NCI-H460 (cell line): ENCODE results near the gene FLNA. TPM values are rescaled to one million over a fixed set of nuclear protein-coding genes. Genes with fewer than 3 reads are reported as not detected.
"Not testable (repeated sequence)": the region's sequence is repeated elsewhere in the genome, so short reads cannot be mapped to it uniquely, and the experiment has no call there.

Source experiments
- DNase-seq: peaks from one replicate; pipeline ENCODE4 v3.0.0-alpha.2; 2016; ENCODE audit warnings: low read depth; ENCODE audit errors: extremely low read depth
- total RNA-seq: library from RNA; depleted of rRNA; stranded (reverse); fragments of >200 nt; shearing (Covaris generic); gene quantifications from 2 replicates; pipeline ENCODE4 v1.2.3, GENCODE V29; 2014

The FLNA gene
- total RNA-seq, 1 experiment from 2014 or later = 901 TPM

- DNase-seq = not testable (repeated sequence)
These were observed 31.4 kb downstream of the FLNA start for GRCh38 chrX:154343063-154343462.

DNA sequence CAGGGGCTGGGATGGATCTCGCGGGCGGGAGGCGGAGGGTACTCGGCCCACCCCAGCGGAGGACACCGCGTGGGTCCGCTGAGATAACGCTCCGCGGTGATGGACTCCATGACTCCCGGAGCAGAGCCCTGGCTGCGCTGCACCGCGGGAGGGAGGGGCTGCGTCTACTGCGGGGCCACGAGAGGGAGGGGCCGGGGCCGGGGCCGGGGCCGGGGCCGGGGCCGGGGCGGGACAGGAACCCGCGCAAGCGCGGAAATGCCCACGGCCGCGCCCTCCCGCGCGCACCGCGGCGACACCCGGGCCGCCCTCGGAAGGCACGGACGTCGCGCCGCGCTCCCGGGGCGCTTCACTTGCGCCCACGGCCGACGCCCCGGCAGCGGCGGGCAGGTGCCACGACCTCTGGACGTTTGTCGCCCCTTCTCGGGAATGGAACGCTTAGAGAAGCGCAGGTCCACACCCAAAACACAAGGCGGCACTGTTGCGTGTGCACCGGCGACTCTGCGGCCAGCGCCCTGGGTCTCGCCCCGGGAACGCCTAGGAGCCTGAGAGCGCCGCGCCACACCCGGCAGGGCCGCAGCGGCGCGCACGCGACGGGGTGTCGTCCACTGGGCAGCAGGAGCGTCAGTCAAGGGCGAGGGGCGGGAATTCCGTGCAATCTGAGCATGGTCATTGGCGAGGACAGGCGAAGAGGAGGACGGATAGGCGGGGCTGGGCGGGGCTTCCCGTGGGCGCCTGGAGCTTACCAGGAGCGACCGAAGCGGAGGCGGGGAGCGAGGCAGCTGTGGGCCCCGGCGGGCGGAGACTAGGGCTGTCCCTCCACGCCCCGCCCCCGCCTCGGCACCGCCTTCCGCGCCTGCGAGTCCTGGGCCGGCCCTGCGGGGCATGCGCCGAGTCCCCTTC, 32.8 kb downstream of the FLNA start:
- not testable (repeated sequence) for DNase-seq

DNA sequence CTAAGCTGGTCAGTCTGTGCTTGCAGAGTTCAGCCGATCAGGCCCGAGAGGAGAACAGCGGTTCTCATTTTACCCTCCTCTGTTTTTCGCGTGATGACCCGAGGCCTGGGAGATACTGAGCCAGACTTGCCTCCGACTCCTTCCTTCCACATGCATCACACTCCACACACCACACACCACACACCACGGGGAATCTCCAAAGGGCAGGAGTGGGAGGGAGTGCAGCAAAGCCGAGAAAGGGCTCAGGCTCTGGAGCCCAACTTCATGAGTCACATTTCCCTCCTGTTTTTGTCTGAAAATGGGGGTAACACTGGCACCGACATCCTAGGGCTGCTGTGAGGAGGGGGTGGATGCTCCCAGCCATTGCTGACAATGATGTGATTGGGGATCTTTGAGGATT, 39.9 kb downstream of the FLNA start:
- DNase-seq = no peak

DNA sequence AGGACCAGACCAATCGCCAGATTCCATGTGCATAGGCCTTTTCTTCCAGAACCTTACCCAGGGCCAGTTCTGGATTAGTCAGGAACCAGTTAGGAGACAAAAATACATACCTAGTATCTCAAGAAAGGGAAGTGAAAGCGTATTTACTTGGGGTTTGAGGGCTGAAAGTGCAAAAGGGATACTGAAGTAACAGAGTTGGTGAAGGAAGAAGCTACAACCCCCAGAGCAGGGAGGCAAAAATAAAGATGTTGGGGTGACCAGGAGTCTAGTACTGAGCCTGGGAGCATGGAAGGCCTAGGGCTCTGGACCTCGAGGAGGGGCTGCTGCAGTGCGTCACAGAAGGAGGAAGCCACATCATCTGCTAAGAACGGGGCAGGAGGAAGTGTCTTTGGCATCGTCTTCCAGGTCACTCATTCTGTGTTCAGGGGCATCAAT, 40.6 kb downstream of the FLNA start:
- DNase-seq = no peak

- DNase-seq = no peak
These were observed 41.3 kb downstream of the FLNA start for GRCh38 chrX:154333116-154333515.

GRCh38 chrX:154332561-154332960, 41.9 kb downstream of the FLNA start:
- no peak for DNase-seq

- DNase-seq = no peak
These were observed 45.1 kb downstream of the FLNA start for GRCh38 chrX:154329294-154329693.

- DNase-seq = no peak
These were observed 45.8 kb downstream of the FLNA start for GRCh38 chrX:154328646-154329045.

GRCh38 chrX:154327038-154327820, 47.2 kb downstream of the FLNA start:
- DNase-seq = no peak

DNA sequence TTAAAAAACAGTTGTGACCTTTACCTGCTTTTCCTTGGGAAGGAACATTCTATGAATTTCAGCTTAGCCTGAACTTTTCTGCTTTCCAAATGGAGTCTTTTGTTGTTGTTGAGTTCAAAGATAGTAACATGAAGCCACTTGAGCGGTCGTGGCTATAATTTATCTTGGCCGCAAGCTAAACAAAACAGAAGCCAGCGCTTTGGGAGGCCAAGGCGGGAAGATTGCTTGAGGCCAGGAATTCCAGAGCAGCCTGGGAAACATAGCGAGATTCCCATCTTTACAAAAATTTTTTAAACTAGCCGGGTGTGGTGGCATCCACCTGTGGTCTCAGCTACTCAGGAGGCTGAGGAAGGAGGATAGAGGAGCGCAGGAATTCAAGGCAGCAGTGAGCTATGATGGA, 48.9 kb downstream of the FLNA start:
- no peak for DNase-seq

- DNase-seq = no peak
These were observed 50.9 kb downstream of the FLNA start for GRCh38 chrX:154323537-154323936.

DNA sequence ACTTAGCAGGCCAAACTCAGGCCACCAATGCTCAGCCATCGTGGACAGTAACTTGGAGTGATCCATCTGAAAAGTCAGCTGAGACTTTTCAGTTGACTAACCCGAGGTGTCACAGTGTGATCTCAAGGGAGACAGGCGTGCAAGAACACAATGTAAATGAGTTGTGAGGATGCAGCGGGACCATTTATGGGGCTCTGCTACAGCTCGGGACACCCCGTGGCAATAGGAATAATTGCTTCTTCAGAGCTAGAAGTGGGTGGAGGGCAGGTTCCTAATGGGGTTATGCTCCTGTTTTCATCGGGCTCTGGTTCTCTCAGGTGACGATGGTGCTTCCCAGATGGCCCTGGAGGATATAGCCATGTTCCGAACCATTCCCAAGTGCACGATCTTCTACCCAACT, 51.5 kb downstream of the FLNA start:
- no peak for DNase-seq

DNA sequence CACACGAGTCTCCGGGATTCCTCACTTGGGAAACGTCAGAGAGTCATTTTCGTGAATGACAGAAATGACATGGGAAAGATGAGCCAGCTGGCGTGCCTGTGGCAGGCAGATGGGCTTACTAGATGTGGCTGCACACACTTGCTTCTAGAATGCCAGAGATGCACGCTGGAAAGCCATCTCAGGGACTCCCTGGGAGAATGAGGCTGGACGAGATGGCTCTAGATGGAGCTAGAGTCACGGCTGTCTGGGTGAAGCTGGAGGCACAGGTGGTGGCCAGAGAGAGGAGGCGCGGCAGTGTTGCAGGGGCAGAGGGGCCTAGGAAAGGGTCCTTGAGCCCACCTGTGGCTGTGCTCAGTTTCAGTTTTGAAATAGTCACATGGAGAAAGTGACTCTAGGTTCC, 52.8 kb downstream of the FLNA start:
- peak; percentile 25 for DNase-seq

- no peak for DNase-seq
These were observed 53.3 kb downstream of the FLNA start for GRCh38 chrX:154321152-154321551.

- no peak for DNase-seq
These were observed 54.0 kb downstream of the FLNA start for GRCh38 chrX:154320406-154320805.

GRCh38 chrX:154317391-154317995, 56.9 kb downstream of the FLNA start:
- no peak for DNase-seq

- no peak for DNase-seq
These were observed 59.0 kb downstream of the FLNA start for GRCh38 chrX:154315416-154315815.

DNA sequence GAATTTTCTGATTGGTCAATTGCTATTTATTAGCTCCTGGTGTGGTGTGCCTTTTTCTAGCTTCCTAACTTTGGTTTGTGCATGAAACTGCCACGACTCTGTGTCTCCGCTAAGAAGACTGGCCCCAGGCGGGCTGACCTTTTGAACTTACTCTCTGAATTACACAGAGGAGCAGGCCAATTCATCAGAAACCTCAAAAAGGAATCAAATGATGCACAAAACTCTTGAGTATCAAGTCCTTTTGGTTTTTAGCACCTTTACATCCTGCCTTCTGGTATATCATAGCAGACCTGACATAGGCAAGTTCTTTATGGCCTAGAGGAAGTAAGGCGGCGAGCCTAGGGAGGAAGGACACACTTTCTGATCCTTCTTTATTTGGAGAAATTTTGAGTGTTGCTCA, 61.3 kb downstream of the FLNA start:
- DNase-seq = no peak

- no peak for DNase-seq
These were observed 62.3 kb downstream of the FLNA start for GRCh38 chrX:154312116-154312515.

DNA sequence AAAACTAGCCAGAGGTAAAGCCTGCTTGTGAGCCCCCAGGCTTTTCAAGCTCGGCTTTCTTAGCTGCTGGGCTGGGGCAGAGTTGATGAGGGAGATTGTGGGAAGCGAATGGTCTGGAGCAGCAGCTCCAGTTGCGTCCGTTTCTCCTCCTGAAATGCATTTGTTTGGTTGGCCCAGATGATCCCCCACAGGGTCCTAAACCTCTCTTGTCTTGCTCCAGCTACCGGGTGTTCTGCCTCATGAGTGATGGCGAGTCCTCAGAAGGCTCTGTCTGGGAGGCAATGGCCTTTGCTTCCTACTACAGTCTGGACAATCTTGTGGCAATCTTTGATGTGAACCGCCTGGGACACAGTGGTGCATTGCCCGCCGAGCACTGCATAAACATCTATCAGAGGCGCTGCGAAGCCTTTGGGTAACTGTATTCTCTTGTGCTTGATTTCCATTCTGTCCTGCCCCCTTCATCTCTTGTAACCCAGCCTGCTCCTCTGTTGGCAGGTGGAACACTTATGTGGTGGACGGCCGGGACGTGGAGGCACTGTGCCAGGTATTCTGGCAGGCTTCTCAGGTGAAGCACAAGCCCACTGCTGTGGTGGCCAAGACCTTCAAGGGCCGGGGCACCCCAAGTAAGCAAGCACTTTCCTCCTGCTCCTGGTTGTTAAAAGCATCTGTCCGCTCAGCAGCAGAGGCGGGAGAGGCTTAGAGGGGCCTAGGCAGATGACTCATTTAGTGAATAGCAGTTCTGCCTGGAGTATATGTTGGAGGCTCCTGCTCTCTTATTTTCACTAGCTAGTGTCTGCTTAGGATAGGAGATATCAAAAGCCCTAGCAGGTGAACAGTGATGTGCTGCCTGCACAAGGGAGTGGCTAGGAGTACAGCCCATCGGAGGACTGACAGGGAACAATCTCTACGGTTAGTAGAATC, 63.6 kb downstream of the FLNA start:
- DNase-seq = no peak
